SW 1271 (cell line): ENCODE results near the gene TUB.

Source experiments
- DNase-seq, 2 experiments: peaks; one replicate each; lab custom pipeline; 2025; lab: John Stamatoyannopoulos, UW

Gene TUB

DNA sequence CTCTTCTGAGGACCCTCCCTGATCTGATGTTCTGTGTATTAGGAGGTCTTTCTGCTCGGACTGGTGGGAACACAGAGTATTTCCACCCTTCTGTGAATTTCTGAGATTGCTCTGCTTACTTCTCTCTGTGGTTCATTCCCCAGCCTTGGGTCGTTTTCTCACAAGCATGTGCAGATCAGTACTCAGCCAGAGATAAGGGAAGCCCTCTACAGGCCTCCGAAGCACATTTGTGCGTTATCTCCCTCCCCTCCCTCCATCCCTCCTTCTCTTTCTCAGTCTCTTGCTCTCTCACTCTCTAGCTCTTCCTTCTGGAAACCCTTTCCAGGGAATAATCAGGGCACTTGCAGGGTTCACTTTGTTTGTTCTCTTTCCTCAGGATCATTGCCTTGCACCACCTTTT lies 35.2 kb upstream of the TUB start:
- no peak for DNase-seq

DNA sequence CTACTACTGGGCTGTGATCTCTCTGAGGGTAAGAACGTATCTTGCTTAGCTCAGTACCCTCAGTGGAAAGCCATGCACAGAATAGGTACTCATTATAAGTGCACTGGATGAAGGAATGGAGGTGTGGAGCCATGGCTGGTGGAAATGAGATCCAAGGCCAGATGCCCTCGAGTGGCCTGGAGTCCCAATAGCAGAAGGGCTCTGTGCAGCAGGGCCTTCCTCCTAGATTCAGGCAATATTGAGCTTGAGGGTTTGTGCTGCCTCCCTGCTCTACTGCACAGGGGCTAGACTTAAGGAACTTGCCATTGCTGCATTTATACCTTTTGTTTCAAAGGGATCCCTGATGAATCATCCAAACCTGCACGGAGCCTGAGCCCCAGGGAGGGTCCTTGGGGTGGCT lies 33.6 kb upstream of the TUB start:
- no peak for DNase-seq

DNA sequence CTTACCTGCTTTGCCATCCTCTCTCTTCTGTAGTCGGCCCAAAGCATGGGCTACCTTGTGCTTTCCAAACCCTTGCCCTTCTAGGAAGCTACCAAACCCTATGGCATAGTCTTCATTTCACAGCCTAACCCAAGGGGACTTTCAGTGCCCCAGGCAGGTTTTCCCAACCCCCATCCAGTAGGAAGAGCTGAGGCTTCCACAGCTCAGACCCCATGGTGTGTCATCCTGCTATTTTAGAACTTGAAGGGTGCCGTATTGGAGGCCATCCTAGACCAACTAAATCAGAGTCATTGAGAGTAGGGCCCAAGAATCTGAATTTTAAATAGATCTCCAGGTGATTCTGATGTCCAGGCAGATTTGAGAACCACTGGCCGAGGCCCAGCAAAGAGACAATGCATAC lies 31.9 kb upstream of the TUB start:
- no peak for DNase-seq

DNA sequence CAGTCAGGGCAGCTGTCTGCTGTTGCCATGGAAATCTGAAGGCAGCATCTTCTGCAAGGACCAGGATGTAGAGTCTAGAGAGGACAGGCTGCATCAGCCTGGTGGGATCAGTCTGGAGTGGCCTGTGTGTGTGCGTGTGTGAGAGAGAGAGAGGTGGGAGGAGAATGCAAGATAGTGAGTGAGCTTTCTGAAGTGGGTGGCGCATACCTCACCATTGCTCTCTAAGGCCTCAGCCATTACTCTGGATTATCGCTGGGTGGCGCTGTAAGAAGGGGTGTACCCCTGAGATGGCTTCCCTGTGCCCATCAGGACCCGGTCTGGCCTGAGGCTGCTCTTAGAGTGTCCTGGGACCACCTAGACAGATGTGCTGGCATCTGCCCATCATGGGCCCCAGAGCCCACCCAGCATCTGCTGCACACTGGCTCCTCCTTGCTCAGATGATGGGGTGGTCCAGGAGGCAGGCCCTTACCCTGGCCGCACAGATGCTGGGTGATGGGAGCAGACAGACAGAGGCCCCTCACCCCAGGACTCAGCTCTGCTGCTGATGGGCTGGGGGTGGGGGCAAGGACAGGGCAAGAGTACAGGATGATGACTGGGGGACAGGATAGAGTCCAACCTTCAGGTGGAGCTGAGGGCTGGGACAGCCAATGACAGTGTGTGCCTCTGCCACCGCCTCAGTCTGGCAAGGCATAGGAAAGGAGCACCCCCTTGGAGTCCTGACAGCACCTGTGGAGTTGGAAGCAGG lies 25.7 kb upstream of the TUB start:
- DNase-seq, result no peak

DNA sequence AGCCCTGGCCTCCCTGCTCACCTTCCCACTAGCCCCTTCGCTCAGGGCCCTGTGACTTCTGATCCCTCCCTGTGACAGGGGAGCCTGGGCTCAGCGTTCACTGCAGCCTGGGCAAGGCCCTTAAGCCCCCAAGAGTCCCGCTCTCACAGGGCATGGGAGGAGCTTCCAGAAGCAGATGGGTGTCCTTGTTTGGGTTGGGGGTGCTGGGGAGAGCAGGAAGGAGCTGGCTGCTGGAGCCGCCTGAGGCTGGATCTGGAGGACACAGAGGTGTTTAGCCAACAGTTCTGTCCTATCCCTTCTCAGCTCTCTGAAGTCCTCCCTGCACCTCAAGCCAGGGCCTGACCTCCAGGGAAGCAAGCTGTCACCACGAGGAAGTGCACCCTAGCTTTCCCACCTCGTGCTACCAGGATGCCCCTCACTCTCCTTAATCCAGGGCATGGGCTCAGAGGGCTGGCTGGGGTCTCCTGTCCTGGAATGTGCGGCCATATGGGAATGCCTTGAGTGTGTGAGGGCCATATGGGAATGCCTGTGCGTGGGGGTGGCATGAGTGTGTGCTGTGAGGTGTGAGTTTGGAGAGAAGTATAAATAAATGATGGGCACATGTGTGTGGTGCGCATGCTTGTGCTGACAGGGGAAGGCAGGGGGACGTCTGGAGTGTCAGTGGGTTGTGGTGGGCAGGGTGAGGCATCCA lies 25.0 kb upstream of the TUB start:
- DNase-seq, result no peak

DNA sequence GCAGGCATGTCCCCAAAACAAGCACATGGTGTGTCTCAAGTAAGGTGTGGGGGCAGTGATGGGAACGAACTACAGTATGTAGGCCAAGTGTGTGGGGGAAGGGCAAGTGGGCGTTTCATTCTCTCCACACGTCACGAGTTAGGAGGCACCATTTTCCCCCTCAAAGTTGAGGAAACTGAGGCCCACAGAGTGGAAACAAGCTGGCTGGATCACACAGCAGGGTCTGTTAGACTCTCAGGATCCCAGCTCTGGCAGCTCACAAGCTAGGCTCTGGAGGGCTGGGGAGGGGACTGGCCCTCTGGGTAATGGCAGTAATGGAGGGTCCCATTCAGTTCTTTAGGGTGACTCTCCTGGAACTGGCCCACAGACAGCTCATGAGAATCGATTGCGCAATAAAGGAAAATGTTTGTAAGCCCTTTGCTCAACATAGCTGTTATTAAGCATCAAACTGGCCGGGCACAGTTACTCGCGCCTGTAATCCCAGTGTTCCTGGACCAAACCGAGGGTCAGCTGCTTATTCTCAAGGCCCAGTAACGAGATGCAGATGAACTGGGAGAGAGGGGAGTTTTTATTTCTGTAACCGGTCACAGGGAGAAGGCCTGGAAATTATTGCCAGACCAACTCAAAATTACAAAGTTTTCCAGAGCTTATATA lies 24.1 kb upstream of the TUB start:
- DNase-seq, result no peak

DNA sequence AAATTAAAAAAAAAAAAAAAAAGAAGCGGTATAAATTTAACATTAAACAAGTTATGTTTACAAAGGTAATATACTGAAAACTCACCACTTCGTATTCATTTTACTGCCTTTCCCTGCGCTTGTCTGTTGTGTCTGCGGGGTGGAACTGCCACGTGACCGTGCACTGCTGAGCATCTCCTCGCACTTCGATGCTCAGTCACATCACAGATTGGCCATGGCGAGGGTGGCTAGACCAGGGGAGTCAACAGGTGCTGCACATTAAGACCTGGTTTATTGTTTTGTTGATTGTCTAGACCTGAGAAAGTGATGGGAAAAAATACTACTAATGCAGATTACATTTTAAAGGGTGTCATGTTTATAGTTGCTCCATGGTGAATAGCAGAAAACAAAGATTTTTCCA lies 22.8 kb upstream of the TUB start:
- no peak for DNase-seq

DNA sequence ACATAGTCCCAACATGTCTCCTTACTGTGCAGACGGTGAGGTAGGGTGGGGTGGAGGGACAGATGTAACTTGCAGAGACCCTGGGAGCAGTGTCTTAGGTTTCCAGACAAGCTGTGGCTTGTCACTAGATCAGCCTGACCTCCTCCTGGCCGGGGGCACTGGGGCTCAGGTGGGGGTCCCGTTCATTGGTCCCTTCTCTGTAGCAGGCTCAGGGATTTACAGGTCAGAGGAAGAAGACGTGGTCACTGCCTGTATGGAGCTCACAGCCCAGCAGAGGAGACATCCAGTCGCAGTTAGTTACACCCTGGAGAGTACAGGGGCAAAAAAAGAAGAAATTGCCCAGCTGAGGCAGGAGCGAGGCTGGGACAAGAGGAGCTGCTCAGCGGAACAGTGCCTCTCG lies 22.0 kb upstream of the TUB start:
- DNase-seq, result no peak

DNA sequence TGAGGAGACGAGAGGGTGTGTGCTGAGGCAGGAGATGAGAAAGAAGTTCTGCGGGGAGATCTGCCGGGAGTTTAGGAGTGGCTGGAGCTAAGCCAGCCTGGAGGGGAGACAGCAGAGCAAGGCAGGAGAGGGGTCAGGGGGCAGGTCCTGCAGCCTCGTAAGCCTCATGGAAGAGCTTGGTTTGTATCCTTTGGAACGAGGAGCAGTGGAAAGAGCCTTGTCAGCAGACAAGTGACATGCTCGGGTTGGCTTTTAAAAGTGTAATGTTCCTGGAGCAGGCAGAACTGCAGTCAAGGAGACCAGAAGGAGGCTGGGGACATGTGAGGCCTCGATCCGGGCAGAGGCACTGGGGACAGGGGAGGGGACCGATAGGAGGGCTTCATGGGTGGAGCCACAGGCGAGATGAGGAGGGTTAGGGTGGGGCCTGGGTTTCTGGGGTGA lies 21.4 kb upstream of the TUB start:
- no peak for DNase-seq

DNA sequence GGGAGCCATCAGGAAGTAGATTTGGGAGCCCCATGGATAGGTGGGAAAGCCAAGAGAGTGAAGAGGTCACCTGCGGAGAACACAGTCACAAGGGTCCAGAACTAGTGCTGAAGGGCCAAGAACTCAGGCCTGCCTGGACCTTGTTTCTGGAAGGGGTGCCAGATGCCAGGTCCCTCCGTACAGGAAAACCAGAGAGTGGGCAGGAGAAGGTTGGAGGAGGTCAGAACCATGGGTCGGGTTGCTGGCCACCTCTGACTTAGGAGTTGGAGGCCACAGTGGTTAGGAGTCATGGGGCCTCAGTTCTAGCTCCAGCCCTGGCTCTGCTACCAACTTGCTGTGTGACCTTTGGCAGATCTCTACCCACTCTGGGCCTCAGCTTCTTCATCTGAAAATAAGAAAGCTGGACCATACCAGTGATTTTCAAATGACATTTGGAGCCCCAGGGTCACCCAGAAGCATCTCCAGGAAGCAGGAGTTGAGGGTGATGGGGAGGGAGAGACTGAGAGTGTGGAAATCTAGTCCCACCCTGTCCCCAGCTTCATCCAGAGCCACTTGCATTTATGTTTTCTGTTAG lies 20.8 kb upstream of the TUB start:
- DNase-seq, result no peak

DNA sequence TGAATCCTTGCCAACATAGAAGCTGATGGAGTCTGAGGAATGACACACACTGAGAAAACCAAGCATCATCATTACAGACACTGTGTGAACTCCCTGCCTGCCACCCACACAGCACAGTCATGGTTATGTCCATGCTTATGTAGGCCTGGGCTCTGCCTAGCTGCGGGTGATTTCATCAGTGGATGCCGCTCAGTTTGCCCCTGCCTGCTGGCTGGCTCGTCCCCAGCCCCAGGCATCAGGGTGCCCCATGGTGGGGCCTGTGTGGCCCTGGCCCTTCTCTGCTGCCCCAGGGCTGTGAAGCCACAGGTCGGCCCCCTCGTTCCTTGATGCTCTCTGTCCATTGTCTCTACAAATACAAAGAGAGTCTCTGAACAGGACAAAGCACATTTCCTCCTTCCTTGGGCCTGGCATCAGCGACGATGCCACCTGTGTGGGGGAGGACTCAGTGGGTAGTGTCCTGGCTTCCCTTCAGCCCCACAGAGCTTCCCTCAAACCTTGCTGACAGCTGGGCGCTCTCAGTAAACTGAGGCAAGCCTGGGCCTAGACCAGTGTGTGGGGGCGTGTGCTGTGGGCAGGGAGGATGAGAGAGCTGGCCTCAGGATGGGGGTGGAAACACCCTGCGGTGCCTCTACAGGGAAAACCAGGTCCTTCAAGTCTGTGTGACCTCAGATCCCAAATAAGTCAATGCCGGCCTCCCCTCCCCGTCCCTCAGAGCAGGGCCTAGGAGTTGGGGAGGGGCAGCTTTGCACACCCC lies 20.0 kb upstream of the TUB start:
- no peak for DNase-seq

DNA sequence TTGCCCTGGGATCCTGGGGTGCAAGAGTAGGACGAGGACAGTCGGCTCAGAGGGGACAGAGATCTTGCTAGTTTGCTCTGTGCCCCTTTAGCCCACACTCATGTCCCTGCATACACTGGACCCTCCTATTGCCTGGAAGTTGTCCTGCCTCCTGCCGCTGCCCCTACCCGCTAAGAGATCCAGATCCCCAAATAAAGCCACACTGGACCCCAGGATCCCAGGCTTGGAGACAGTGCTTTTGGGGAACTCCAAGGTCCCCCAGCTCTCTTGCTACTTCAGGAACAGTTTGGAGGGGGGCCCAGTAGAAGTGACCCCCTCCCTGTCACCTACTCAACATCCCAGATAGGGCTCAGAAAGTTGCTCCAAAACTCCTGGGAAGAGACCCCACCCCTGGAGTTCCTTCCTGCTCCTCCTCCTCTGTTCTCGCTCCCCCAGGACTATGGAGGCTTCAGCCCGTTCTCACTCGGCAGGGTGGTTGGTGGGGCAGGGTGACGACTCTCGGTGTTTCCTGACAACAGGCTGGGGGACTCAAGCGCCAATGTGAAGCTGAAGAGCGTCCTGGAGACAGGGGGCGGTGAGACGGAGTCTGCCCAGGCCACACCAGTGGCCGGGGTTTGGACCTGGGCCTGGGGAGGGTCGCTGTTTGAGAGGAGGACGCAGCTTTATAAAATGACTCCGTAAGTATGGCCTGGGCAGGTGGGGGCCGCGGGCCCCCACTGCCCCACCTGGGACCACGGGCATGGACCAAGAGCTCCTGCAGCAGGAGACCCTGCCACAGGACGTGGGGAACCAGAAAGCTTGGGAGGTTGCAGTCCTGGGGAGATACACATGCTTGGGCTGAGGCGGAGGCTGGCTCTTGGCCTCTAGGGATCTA lies 19.2 kb upstream of the TUB start:
- DNase-seq, result no peak

DNA sequence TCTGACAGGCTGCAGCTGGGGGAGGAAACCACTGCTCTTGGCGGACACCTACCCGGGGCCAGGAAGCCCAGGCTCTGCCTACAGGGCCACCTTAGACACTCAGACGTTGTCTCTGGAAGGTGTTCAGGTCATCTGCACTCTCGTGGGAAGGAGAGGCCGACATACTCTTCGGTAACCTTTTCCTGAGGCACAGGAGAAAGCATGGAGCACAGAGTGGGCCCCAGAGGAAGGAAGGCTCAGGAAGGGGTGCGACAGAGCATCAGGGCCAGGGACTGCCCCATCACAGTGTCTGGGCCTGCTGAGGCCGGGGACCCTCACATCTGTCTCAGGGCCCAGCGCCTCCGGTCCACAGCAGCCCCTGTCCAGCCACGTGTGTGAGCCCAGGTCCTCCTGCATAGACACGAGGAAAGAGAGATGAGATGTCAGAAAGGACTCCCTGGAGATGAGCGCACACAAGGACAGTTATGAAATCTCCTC lies 18.2 kb upstream of the TUB start:
- no peak for DNase-seq

DNA sequence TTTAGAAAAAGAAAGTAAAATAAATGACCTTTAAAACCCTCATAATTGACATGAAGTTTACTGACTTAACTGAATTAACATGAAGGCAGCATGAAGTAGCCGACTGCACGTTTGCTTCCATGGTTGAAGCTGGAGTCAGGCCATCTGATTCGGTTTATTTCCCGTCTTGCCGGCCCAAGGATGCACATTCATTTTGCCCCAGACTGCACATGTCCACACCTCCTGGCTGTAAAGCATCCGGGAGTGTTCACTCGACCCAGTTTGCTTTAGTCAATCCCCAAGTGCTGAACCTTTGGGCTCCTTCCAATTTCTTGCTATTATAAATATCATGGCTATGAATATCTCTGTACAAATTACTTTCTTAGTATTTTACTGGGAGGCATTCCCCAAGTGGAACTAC lies 17.7 kb upstream of the TUB start:
- DNase-seq, result no peak

DNA sequence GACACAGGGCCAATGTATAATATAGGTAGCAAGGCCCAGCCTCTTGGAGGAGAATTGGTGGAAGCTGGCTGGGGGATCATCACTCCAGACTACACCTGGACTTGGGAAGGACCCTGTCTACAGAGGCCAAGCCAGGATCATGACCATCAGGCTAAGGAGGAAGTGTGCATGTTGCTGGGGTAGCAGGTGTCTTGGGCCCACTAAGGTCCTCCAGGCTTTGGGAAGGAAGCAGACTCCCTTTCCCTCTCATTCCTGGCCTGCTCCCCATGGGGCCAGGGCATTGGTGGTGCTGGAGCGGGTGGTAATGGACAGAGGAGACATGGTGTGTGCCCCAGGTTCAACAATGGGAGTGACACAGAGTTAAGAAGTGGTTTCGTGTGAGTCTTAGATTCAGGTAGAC lies 16.0 kb upstream of the TUB start:
- no peak for DNase-seq

DNA sequence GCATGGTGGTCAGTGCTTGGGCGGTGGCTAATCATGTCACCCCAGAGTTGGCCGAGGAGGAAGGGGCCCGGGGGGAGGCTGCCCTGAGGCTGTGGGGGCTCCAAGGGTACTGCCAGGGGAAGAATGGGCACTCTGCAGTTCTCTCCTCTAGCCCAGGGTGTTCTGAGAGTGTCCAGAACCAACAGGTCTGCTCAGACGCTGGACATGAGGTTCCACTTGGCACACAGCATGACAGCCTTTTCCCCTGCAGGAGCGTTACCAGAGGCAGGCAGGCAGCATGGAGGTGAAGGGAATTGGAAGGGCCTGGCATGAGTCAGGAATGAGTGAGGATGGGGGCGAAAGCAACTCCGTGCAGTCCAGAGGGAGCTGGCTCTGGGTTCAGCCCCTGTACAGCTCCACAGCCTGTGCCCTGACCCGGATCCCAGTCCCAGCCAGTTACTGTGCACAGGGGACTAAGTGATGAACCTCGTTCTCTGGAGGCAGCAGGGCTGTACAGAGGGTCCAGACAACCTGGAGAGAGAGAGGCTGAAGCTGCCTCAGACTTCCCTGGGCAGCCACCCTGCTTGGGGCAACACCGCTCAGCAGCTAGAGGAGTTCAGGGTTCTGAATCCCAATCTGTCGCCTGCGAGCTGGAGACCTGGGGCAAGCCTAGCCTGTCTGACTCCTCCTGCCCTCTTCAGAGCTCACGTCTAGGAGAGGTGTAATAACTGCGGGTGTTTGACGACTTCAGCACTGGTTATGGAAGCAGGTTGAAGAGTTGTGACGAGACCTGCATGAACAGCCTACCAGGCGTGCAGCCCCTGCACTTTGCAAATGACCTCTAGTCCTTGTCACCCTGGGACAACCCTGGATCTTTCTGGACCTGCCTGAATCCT lies 14.7 kb upstream of the TUB start:
- DNase-seq, result no peak

DNA sequence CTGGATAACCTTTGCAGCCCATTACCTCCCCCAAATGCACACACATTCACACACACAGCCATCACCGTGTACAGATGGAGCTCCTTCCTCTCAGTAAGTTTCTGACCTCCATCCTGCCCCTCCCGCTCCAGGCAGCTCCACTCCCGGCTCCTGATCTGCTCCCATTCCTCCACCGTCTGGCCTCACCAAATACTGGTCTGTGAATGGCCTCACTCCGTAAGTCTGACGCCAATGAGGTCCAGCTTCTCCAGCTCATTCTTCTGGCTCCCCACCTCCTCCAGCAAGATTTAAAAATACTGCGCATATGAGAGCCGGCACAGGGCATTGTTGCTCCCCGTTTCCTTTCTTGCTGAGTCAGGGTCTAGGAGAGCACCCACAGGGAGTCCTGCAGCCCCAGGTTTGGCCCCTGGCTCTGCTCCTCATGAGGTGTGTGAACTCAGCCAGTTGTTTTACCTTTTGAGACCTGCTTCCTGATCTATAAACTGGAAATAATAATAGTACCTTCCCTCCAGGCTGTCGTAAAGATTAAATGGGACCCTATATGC lies 14.0 kb upstream of the TUB start:
- DNase-seq, result no peak

DNA sequence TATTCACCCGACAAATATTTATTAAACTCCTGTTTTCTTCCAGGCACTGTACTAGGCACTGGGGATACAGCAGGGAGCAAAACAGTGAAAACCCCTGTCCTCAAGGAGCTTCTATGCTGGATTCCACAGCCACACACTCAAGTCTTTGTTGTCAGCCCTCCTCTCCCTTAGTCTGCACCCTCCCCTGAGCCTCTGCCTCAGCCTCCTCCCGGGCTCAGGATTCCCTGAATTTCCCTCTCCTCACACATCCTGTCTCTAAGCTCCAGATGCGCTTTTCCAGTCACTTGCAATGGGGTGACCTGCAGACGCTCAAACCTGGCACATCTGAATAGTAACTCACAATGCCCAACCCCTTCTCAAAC lies 13.5 kb upstream of the TUB start:
- DNase-seq, result no peak

DNA sequence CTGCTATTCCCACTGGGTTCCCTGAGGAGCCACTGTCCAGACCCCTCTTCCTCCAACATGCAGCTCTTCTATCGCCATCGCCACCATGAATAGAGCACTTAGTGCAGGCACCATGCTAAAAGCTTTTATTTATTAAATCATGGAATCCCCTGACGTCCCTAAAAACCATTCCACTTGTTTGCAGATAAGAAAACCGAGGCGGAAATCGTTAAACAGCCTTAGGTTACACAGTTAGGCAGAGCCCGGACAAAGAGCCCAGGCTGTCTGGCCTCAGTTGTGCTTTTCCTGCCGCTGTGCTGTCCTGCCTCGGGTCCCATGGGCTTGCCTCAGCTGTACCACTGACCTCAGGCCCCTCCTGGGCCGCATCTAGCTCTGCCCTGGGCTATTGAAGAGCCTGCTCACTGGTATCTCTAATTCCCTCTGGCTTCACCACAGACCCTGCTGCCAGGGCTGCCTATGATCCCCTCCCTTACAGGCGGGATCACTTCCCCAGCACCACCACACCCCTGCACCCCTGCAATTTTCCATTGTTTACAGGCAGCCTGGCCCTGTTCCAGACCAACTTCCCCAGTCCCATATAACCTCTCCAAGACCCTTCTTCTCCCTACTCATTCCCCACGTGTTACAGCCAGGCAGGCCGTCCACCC lies 13.0 kb upstream of the TUB start:
- no peak for DNase-seq
